Memory B cell (primary cell): ENCODE data around the gene SSH2.
A peak's percentile ranks its signal among the peaks of the same experiment; 100 is the strongest.

Source experiments
- ATAC-seq: fragments of 150-1000 bp; cut with Tn5 transposase; 2 replicates; pipeline ENCODE4 v1.10.0; 2021; ENCODE audit warnings: low read depth, mild to moderate bottlenecking, moderate library complexity
- DNase-seq, 2 donors: peaks; one replicate each; pipeline ENCODE4 v3.0.0; 2022; ENCODE audit warnings: low spot score in 2 of 2
- H3K27ac Mint-ChIP-seq: one replicate; pipeline ENCODE4 v1.8.0; 2022; ENCODE audit warnings: mild to moderate bottlenecking, moderate library complexity, mixed read lengths
- H3K27me3 Mint-ChIP-seq: one replicate; pipeline ENCODE4 v1.8.0; 2022; ENCODE audit warnings: mixed read lengths
- H3K36me3 Mint-ChIP-seq: one replicate; pipeline ENCODE4 v1.8.0; 2022; ENCODE audit warnings: mild to moderate bottlenecking, mixed read lengths
- H3K4me1 Mint-ChIP-seq: one replicate; pipeline ENCODE4 v1.8.0; 2022; ENCODE audit warnings: mixed read lengths
- H3K4me3 Mint-ChIP-seq: one replicate; pipeline ENCODE4 v1.8.0; 2022; ENCODE audit warnings: mild to moderate bottlenecking, moderate library complexity, mixed read lengths
- H3K9me3 Mint-ChIP-seq: one replicate; pipeline ENCODE4 v1.8.0; 2022; ENCODE audit warnings: mixed read lengths

The SSH2 gene

GRCh38 chr17:29591737-29592608 lies 338.1 kb downstream of the SSH2 start:
- DNase-seq (peak; percentile 78 to 91), ATAC-seq (peak; percentile 46)
- peaks cover 40% of the 10 kb centered on the region for H3K4me1 Mint-ChIP-seq
- H3K9me3 Mint-ChIP-seq: no peaks in the 10 kb centered on the region
- H3K36me3 Mint-ChIP-seq: no peaks in the 10 kb centered on the region
- peak overlapping the region; percentile 91 for H3K4me3 Mint-ChIP-seq
- no peak overlapping the region for H3K27ac Mint-ChIP-seq
- no peaks in the 10 kb centered on the region for H3K27me3 Mint-ChIP-seq

- H3K27me3 Mint-ChIP-seq: no peaks in the 10 kb centered on the region
These were observed 338.8 kb downstream of the SSH2 start for GRCh38 chr17:29591146-29591736.

DNA sequence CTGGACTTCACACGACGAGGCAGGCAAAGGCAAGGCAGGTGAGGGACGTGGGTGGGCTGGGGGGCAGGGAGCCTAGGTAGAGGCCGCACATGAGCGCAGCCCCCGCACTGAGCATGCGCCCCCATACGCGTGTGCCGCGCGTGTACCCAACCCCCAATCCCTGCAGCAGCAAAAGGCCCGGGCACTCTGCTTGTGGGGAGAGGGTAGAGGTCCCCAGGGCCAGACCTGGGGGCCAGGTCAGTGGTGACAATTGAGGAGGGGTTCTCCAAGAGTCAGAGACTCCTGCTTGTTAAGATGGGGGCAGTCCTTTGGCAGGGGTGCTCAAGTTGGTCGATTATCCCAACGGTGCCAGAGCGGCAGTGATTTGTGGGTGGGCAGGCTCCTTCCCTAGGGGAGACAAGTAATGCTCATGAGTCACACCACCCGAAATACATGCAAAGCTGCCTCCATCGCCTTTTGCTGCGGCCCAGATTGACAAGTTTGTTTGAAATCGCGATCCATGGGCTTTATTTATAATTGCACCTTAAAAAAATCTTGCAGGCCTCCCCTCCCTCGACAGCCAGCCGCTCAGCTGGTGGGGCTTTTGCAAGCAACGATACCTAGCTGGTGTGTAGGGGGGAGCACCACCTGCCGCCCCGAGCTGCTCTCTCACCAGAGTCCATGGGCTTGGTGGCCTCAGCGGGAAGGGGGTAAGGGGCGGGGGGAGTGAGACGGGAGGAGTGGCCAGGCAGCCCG lies 339.4 kb downstream of the SSH2 start:
- no peaks in the 10 kb centered on the region for H3K27me3 Mint-ChIP-seq
- peak overlapping the region; percentile 91 for H3K4me3 Mint-ChIP-seq
- ATAC-seq: no peak
- H3K9me3 Mint-ChIP-seq: no peaks in the 10 kb centered on the region
- DNase-seq: no peak
- no peak overlapping the region for H3K27ac Mint-ChIP-seq
- H3K36me3 Mint-ChIP-seq: no peaks in the 10 kb centered on the region
- peaks cover 44% of the 10 kb centered on the region for H3K4me1 Mint-ChIP-seq

More at GRCh38 chr17:29591146-29591736, 338.8 kb downstream of the SSH2 start:
- no peak overlapping the region for H3K27ac Mint-ChIP-seq
- no peaks in the 10 kb centered on the region for H3K9me3 Mint-ChIP-seq
- peak overlapping the region; percentile 91 for H3K4me3 Mint-ChIP-seq
- DNase-seq (no peak), ATAC-seq (peak; percentile 11)
- no peaks in the 10 kb centered on the region for H3K36me3 Mint-ChIP-seq
- H3K4me1 Mint-ChIP-seq: peaks cover 44% of the 10 kb centered on the region

- H3K4me3 Mint-ChIP-seq: peak within 1 kb of the TSS; percentile 91
- DNase-seq: peak; percentile 73 to 75
- H3K4me1 Mint-ChIP-seq: peaks cover 48% of the 10 kb centered on the region
- H3K27ac Mint-ChIP-seq: peak within 1 kb of the TSS; percentile 76
- peak; percentile 78 for ATAC-seq
- H3K36me3 Mint-ChIP-seq: no peaks in the 10 kb centered on the region
- no peaks in the 10 kb centered on the region for H3K9me3 Mint-ChIP-seq
- H3K27me3 Mint-ChIP-seq: no peaks in the 10 kb centered on the region
These were observed 340.3 kb downstream of the SSH2 start, which contains the start of gene GIT1 for GRCh38 chr17:29589524-29590410. Gene GIT1, minus strand, starts transcription at chr17:29589648. Its CDS starts 270 bp downstream, at chr17:29589378.

- DNase-seq (peak in 1 of 2 donors; percentile 39), ATAC-seq (peak; percentile 14)
- no peaks in the 10 kb centered on the region for H3K9me3 Mint-ChIP-seq
- H3K27me3 Mint-ChIP-seq: no peaks in the 10 kb centered on the region
- H3K36me3 Mint-ChIP-seq: no peaks in the 10 kb centered on the region
- H3K27ac Mint-ChIP-seq: peak overlapping the region; percentile 76
- peaks cover 56% of the 10 kb centered on the region for H3K4me1 Mint-ChIP-seq
- H3K4me3 Mint-ChIP-seq: peak overlapping the region; percentile 89
These were observed 341.2 kb downstream of the SSH2 start for GRCh38 chr17:29588562-29589411.

DNA sequence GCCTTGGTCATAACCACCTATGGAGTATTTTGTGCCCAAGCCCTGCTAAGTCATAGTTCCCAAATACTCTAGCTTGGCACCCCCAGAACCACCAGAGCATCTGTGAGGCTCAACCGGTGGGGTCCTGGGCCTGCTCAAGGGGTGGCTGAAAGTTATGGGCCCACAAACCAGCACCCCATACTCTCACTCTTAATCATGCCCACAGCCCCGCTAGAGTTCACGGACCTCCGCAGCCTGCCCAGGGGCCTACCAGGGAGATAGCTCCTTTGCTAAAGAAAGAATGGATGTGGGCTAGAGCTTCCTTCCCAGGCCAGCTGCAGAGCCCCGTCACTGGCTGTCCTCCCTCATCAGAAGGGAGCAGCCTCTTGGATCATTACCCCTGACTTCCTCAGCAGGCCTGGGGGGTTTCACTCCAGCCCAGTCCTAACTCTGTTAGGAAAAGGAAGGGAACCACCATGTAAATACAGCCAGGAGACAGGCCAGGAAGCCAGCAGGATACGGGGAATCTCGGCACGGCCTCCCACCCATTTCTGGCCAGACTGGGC lies 341.9 kb downstream of the SSH2 start:
- Mint-ChIP-seq H3K4me1 (peaks cover 58% of the 10 kb centered on the region), H3K27me3 (no peaks in the 10 kb centered on the region), H3K27ac (peak overlapping the region; percentile 76), H3K9me3 (no peaks in the 10 kb centered on the region), H3K4me3 (peak overlapping the region; percentile 89), H3K36me3 (no peaks in the 10 kb centered on the region)
- ATAC-seq (no peak), DNase-seq (no peak)

- H3K27ac Mint-ChIP-seq: no peak overlapping the region
- H3K36me3 Mint-ChIP-seq: peaks cover 2% of the 10 kb centered on the region
- ATAC-seq: no peak
- peak overlapping the region; percentile 89 for H3K4me3 Mint-ChIP-seq
- DNase-seq: no peak
- H3K27me3 Mint-ChIP-seq: no peaks in the 10 kb centered on the region
- H3K9me3 Mint-ChIP-seq: no peaks in the 10 kb centered on the region
- H3K4me1 Mint-ChIP-seq: peaks cover 54% of the 10 kb centered on the region
These were observed 342.4 kb downstream of the SSH2 start for GRCh38 chr17:29587591-29587990.

GRCh38 chr17:29586676-29587469 lies 343.2 kb downstream of the SSH2 start:
- H3K27ac Mint-ChIP-seq: no peak overlapping the region
- H3K36me3 Mint-ChIP-seq: peaks cover 4% of the 10 kb centered on the region
- peak overlapping the region; percentile 2 for H3K4me3 Mint-ChIP-seq
- peaks cover 52% of the 10 kb centered on the region for H3K4me1 Mint-ChIP-seq
- H3K27me3 Mint-ChIP-seq: no peaks in the 10 kb centered on the region
- DNase-seq (no peak), ATAC-seq (no peak)
- H3K9me3 Mint-ChIP-seq: no peaks in the 10 kb centered on the region

GRCh38 chr17:29585080-29585751 lies 344.8 kb downstream of the SSH2 start:
- H3K9me3 Mint-ChIP-seq: no peaks in the 10 kb centered on the region
- DNase-seq (no peak), ATAC-seq (no peak)
- peaks cover 41% of the 10 kb centered on the region for H3K4me1 Mint-ChIP-seq
- no peaks in the 10 kb centered on the region for H3K27me3 Mint-ChIP-seq
- H3K4me3 Mint-ChIP-seq: peak overlapping the region; percentile 32
- no peak overlapping the region for H3K27ac Mint-ChIP-seq
- peaks cover 4% of the 10 kb centered on the region for H3K36me3 Mint-ChIP-seq

DNA sequence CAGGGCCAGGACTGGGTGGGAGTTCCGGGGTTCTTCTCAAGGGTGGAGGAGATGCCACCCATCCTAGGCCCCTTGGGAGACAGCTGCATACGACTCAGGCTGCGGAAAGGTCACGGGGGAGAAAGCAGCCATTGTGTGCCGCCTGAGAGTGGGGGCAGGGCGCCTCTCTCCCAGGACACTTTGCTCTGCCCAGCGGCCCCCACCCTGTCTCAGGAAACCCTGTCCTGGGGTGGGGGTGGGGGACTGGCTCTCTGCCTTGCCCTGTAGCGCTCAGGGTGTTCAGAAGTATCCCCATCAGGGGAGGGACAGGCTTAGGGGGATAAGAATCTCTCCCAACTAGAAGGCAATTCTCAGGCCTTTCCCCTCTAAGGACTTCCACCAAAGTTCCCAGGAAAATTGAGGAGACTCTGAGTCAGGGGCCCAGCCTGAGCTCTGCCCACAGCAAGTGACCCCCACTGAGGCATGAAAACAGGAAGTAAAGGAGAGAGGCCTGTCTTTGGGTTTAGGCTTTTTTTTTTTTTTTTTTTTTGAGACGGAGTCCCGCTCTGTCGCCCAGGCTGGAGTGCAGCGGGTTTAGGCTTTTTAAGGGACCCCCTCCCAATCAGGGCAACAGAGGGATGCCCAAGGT lies 345.5 kb downstream of the SSH2 start:
- Mint-ChIP-seq H3K36me3 (peaks cover 6% of the 10 kb centered on the region), H3K27ac (peak overlapping the region; percentile 31), H3K4me3 (peak overlapping the region; percentile 34), H3K27me3 (no peaks in the 10 kb centered on the region), H3K4me1 (peaks cover 36% of the 10 kb centered on the region), H3K9me3 (no peaks in the 10 kb centered on the region)
- ATAC-seq (no peak), DNase-seq (no peak)
